Parathyroid adenoma (tissue), 2 donors: ENCODE data around the gene DIP2C.

ENCODE experiments used
- H2AFZ ChIP-seq: fragments of 300-600 bp; sonication (generic); one replicate; pipeline ENCODE4 v1.7.0; 2017; ENCODE audit warnings: antibody characterized with exemption, mild to moderate bottlenecking
- H3K27ac ChIP-seq: fragments of 300-600 bp; sonication (generic); one replicate; pipeline ENCODE4 v1.7.0; 2017
- H3K27me3 ChIP-seq: fragments of 300-600 bp; sonication (generic); one replicate; pipeline ENCODE4 v1.7.0; 2017; ENCODE audit warnings: low read length; ENCODE audit not compliant: control insufficient read depth, insufficient read depth
- H3K36me3 ChIP-seq: fragments of 300-600 bp; sonication (generic); one replicate; pipeline ENCODE4 v1.7.0; 2017; ENCODE audit warnings: low read length; ENCODE audit not compliant: control insufficient read depth, insufficient read depth
- H3K4me1 ChIP-seq: fragments of 300-600 bp; sonication (generic); one replicate; pipeline ENCODE4 v1.7.0; 2017; ENCODE audit warnings: control low read depth
- H3K4me2 ChIP-seq: fragments of 300-600 bp; sonication (generic); one replicate; pipeline ENCODE4 v1.7.0; 2017; ENCODE audit warnings: low read length
- H3K4me3 ChIP-seq: fragments of 300-600 bp; sonication (generic); one replicate; pipeline ENCODE4 v1.7.0; 2017; ENCODE audit warnings: low read depth, low read length
- H3K79me2 ChIP-seq: fragments of 300-600 bp; sonication (generic); one replicate; pipeline ENCODE4 v1.7.0; 2017; ENCODE audit warnings: control low read depth
- H3K9ac ChIP-seq: fragments of 300-600 bp; sonication (generic); one replicate; pipeline ENCODE4 v1.7.0; 2017; ENCODE audit warnings: mild to moderate bottlenecking
- H3K9me3 ChIP-seq: fragments of 300-600 bp; sonication (generic); one replicate; pipeline ENCODE4 v1.7.0; 2017; ENCODE audit warnings: low read length; ENCODE audit not compliant: control insufficient read depth
- TF ChIP-seq, protein P1 (sequence below): fragments of 300-600 bp; sonication (generic); IDR thresholded peaks from one replicate; pipeline ENCODE4 v1.7.0; 2017; ENCODE audit warnings: antibody characterized with exemption, mild to moderate bottlenecking
- donor health status: primary hyperparathyroidism.

The DIP2C gene

DNA sequence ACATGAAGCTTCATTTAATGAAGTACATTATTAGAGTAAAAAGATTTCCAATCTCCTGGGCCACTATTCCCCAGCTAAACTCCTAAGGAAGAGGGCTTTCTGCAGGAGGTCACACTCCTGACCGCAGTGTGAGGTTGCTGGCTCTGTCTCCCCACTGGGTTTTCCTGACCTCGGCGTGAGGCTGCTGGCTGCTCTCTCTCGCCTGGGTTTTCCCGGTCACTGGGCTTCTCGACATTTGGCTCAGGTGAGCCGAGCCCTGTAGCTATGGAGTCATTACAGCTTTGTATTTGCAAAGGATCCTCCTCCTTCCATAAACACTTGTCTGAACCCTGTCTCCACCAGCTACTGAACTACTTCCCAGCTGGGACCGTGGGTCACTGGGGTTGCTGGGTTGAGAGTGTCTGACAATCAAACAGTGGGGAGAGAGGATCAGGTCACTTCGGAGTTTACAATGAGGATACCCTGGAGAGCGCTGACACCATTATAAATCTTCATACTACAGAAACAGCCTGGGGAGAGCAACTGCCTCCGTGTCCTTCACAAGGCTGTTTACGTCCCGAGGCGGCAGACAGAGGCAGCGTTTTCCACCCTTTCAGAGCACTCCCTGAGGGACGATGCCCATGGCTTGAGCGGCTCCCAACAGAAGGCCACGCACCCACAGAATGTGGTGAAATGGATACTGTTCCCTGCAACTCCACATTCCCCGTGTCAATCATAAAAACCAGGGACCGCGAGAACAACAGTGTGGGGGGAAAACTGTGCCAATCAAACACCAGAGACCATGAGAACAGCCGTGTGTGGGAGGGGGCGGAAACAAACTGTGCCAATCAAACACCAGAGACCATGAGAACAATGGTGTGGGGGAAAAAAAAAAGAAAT is 328.0 kb downstream of the DIP2C start:
- H3K79me2 ChIP-seq, result no peaks in the 10 kb centered on the region

DNA sequence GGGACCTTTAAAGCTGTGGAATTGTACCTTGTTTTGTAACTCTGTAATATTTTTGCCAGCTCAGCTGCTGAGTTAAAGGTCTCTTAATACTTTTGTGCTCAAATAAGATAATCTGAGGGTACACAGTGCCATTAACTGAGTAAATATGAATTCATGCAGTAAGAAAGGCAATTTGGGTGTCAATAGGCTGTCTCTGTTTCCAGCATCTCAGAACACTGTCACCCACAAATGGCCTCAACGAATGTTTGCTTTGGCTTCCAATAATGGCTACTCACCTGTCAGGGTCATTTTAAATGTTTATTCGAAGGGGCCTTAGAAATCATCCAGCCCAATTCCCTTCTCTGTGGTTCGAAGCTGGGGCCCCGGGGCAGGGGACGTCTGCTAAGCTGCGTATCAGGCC is 328.8 kb downstream of the DIP2C start:
- H3K36me3 ChIP-seq, result no peaks in the 10 kb centered on the region
- no peak overlapping the region for H3K27ac ChIP-seq
- H3K4me1 ChIP-seq, result no peaks in the 10 kb centered on the region
- no peak overlapping the region for H3K9ac ChIP-seq
- H3K79me2 ChIP-seq, result no peaks in the 10 kb centered on the region
- TF ChIP-seq, protein P1, sequence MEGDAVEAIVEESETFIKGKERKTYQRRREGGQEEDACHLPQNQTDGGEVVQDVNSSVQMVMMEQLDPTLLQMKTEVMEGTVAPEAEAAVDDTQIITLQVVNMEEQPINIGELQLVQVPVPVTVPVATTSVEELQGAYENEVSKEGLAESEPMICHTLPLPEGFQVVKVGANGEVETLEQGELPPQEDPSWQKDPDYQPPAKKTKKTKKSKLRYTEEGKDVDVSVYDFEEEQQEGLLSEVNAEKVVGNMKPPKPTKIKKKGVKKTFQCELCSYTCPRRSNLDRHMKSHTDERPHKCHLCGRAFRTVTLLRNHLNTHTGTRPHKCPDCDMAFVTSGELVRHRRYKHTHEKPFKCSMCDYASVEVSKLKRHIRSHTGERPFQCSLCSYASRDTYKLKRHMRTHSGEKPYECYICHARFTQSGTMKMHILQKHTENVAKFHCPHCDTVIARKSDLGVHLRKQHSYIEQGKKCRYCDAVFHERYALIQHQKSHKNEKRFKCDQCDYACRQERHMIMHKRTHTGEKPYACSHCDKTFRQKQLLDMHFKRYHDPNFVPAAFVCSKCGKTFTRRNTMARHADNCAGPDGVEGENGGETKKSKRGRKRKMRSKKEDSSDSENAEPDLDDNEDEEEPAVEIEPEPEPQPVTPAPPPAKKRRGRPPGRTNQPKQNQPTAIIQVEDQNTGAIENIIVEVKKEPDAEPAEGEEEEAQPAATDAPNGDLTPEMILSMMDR, result no peak
- no peak overlapping the region for H2AFZ ChIP-seq
- no peak overlapping the region for H3K4me3 ChIP-seq
- H3K27me3 ChIP-seq, result no peaks in the 10 kb centered on the region
- H3K9me3 ChIP-seq, result no peaks in the 10 kb centered on the region
- H3K4me2 ChIP-seq, result no peak overlapping the region

More for the DNA sequence above, 328.0 kb downstream of the DIP2C start:
- Histone ChIP-seq H2AFZ (no peak overlapping the region), H3K36me3 (no peaks in the 10 kb centered on the region), H3K4me1 (no peaks in the 10 kb centered on the region), H3K9me3 (no peaks in the 10 kb centered on the region), H3K9ac (no peak overlapping the region), H3K27ac (no peak overlapping the region), H3K4me3 (no peak overlapping the region), H3K27me3 (no peaks in the 10 kb centered on the region), H3K4me2 (no peak overlapping the region)
- TF ChIP-seq, protein P1, result no peak

DNA sequence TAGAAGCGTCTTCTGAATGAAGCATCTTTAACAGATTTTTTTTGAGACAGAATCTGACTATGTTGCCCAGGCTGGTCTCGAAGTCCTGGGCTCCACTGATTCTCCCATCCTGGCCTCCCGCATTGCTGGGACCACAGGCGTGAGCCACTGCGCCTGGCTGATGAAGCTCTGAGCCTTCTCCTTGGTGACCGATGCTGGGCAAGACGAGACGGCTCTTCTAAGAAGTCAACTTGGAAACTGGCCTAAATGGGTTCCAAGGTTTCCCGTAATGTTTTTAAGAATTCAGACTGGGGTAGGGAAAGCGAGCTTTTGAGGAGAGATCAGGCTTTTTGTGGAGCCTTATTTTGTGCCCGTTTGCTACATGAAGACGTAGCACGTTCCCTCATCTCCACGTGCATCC is 329.7 kb downstream of the DIP2C start:
- Histone ChIP-seq H3K4me2 (no peak overlapping the region), H3K4me1 (no peaks in the 10 kb centered on the region), H3K9ac (no peak overlapping the region), H3K4me3 (no peak overlapping the region), H3K79me2 (no peaks in the 10 kb centered on the region), H3K27me3 (no peaks in the 10 kb centered on the region), H3K36me3 (no peaks in the 10 kb centered on the region), H3K27ac (no peak overlapping the region), H3K9me3 (no peaks in the 10 kb centered on the region), H2AFZ (no peak overlapping the region)
- TF ChIP-seq, protein P1, result no peak

DNA sequence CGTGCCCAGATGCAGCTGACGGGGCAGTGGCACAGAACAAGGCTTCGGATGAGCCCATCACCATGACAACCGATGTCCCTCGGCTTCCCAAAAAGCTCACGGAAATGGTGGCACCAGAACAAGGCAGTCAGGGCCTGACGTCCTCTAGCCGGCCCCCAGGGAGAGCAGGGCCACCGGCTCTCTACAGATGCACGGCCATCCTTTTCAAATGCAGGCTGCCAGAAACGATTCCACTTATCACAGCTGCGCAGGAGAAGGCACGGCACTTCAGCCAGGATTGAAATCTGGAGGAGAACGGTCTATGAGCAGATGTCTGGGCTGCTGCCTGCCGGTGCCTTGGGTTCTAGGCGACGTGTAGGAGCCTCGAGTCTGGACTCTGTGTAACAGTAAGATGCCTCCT is 330.4 kb downstream of the DIP2C start:
- Histone ChIP-seq H3K9me3 (no peaks in the 10 kb centered on the region), H3K4me3 (no peak overlapping the region), H3K9ac (no peak overlapping the region), H2AFZ (no peak overlapping the region), H3K4me2 (no peak overlapping the region), H3K36me3 (no peaks in the 10 kb centered on the region), H3K27ac (no peak overlapping the region), H3K79me2 (no peaks in the 10 kb centered on the region), H3K4me1 (no peaks in the 10 kb centered on the region), H3K27me3 (no peaks in the 10 kb centered on the region)
- TF ChIP-seq, protein P1, result no peak
